ENCODE data around the gene MACROD2. TPM values are rescaled to one million over a fixed set of nuclear protein-coding genes. Genes with fewer than 3 reads are reported as not detected.

Gene MACROD2
- total RNA-seq, 2 donors from 2014 or later: 0.95 to 4.2 TPM

DNA sequence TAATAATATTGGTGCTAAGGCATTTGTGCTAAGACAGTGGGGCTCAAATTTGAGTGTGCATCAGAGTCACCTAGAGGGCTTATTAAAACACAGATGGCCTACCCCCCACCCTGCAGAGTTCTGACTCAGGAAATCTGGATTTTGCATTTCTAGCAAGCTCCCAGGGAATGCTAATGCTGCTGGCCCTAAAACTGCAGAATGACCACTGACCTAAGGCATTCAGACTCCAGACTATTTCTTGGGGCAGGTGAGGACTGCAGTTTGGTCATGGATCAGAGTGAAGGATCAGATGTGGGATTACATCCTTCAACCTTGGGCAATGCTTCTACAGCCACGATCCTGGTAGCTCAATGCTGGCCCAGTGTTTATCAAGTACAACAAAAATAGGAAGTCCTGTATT lies 952.2 kb downstream of the MACROD2 start:
- no peaks in the 10 kb centered on the region for H3K27me3 ChIP-seq (replicated peaks; ENCODE audit: insufficient read depth)
- TF ChIP-seq CTCF (IDR thresholded peaks at IDR 0.05): no peak
- no peaks in the 10 kb centered on the region for H3K36me3 ChIP-seq
- no peak overlapping the region for H3K27ac ChIP-seq
- DNase-seq (ENCODE audit: low spot score) (no peak), ATAC-seq (ENCODE audit: insufficient number of reproducible peaks, low FRiP score, low read depth) (no peak)
- no peaks in the 10 kb centered on the region for H3K9me3 ChIP-seq
- H3K4me3 ChIP-seq: no peak overlapping the region
- peaks cover 0 to 11% of the 10 kb centered on the region in 2 donors for H3K4me1 ChIP-seq (ENCODE audit: control insufficient read depth in 1 of 2, low read depth in 2 of 2)

- DNase-seq (ENCODE audit: low spot score): no peak
- H3K9me3 ChIP-seq: no peaks in the 10 kb centered on the region
- no peak overlapping the region for H3K27ac ChIP-seq
- ATAC-seq (ENCODE audit: insufficient number of reproducible peaks, low FRiP score, low read depth): no peak
- no peaks in the 10 kb centered on the region for H3K36me3 ChIP-seq
- H3K4me3 ChIP-seq: no peak overlapping the region
- peaks cover 0 to 11% of the 10 kb centered on the region in 2 donors for H3K4me1 ChIP-seq (ENCODE audit: control insufficient read depth in 1 of 2, low read depth in 2 of 2)
- no peaks in the 10 kb centered on the region for H3K27me3 ChIP-seq (replicated peaks; ENCODE audit: insufficient read depth)
- no peak for TF ChIP-seq CTCF (IDR thresholded peaks at IDR 0.05)
Observed at GRCh38 chr20:14947946-14948345, 952.6 kb downstream of the MACROD2 start.

DNA sequence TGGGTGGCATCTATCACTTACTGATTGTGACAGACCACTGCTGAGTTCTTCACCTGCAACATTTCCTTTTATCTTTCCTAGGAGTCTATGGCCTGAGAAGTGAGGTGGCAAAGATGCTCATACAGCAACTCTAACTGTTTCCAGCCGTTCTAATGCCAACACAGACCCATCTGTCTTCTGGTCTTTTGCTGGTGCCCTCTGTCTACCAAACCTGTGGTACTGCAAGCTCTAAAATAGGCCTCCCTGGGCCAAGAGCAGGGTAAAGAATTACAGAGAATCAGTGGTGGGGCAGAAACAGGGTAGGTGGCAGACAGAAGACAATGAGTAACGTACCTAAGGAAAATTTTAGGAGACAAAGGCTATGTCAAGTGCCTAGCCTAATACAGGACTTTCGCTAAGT lies 953.1 kb downstream of the MACROD2 start:
- DNase-seq (ENCODE audit: low spot score) (no peak), ATAC-seq (ENCODE audit: insufficient number of reproducible peaks, low FRiP score, low read depth) (no peak)
- no peak for TF ChIP-seq CTCF (IDR thresholded peaks at IDR 0.05)
- Histone ChIP-seq H3K27me3 (replicated peaks; ENCODE audit: insufficient read depth) (no peaks in the 10 kb centered on the region), H3K4me1 (ENCODE audit: control insufficient read depth in 1 of 2, low read depth in 2 of 2) (peaks cover 0 to 11% of the 10 kb centered on the region in 2 donors), H3K4me3 (no peak overlapping the region), H3K36me3 (no peaks in the 10 kb centered on the region), H3K27ac (no peak overlapping the region), H3K9me3 (no peaks in the 10 kb centered on the region)

DNA sequence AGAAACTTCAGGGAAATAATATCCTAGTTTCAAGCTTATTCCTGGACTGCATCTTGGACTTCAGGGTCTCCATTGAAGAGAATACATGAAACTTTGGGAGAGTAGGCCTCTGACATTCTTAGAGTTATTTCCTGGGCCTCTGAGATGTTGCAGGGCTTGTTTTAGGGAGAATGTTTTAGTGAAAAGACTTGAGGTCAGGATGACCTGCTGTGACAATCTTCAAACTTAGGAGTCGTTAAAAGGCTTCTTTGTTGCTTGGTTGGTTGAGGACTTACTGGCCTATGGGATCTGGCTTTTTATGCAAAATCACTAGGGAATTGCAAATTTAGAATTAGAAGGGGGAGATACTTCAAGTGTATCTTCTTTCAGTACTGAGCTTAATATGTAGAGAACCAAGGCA lies 955.3 kb downstream of the MACROD2 start:
- no peak overlapping the region for H3K27ac ChIP-seq
- no peaks in the 10 kb centered on the region for H3K27me3 ChIP-seq (replicated peaks; ENCODE audit: insufficient read depth)
- no peak overlapping the region for H3K4me3 ChIP-seq
- no peak for TF ChIP-seq CTCF (IDR thresholded peaks at IDR 0.05)
- no peaks in the 10 kb centered on the region for H3K36me3 ChIP-seq
- ATAC-seq (ENCODE audit: insufficient number of reproducible peaks, low FRiP score, low read depth) (no peak), DNase-seq (ENCODE audit: low spot score) (no peak)
- no peaks in the 10 kb centered on the region for H3K9me3 ChIP-seq
- H3K4me1 ChIP-seq (ENCODE audit: control insufficient read depth in 1 of 2, low read depth in 2 of 2): peaks cover 0 to 11% of the 10 kb centered on the region in 2 donors

- DNase-seq (ENCODE audit: low spot score) (no peak), ATAC-seq (ENCODE audit: insufficient number of reproducible peaks, low FRiP score, low read depth) (no peak)
- H3K9me3 ChIP-seq: no peaks in the 10 kb centered on the region
- no peak overlapping the region for H3K27ac ChIP-seq
- no peak overlapping the region for H3K4me3 ChIP-seq
- H3K27me3 ChIP-seq (replicated peaks; ENCODE audit: insufficient read depth): no peaks in the 10 kb centered on the region
- peaks cover 0 to 11% of the 10 kb centered on the region in 2 donors for H3K4me1 ChIP-seq (ENCODE audit: control insufficient read depth in 1 of 2, low read depth in 2 of 2)
- TF ChIP-seq CTCF (IDR thresholded peaks at IDR 0.05): no peak
- H3K36me3 ChIP-seq: no peaks in the 10 kb centered on the region
Observed at GRCh38 chr20:14951105-14951504, 955.8 kb downstream of the MACROD2 start.
